HPDE6-E6E7 (cell line): ENCODE data around the gene TMEM196.
"Not testable (repeated sequence)": the region's sequence is repeated elsewhere in the genome, so short reads cannot be mapped to it uniquely, and the experiment has no call there.

Experiments used
- DNase-seq: peaks from one replicate; pipeline ENCODE4 v3.0.0; 2011; ENCODE audit warnings: missing footprints; ENCODE audit errors: extremely low spot score

TMEM196 gene

GRCh38 chr7:19707240-19707639 lies 66.2 kb downstream of the TMEM196 start:
- no peak for DNase-seq

DNA sequence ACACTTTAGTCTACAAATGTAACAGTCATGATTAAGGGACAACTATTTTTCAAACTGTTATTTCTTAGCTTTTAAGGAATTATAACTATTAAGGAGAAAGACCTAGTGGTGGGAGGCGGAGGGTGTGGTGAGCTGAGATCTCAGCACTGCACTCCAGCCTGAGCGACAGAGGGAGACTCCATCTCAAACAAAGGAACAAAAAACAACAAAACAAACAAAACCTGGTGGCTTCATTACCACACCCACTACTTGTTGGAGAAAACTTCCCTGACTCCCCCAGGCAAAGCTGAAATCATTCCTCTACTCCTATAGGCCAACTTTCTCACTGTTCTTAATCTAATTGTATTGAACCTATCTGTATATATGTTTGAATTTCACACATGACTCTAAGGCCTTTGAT lies 67.8 kb downstream of the TMEM196 start:
- no peak for DNase-seq

- DNase-seq = no peak
Measured at GRCh38 chr7:19701471-19701870, 71.9 kb downstream of the TMEM196 start.

DNA sequence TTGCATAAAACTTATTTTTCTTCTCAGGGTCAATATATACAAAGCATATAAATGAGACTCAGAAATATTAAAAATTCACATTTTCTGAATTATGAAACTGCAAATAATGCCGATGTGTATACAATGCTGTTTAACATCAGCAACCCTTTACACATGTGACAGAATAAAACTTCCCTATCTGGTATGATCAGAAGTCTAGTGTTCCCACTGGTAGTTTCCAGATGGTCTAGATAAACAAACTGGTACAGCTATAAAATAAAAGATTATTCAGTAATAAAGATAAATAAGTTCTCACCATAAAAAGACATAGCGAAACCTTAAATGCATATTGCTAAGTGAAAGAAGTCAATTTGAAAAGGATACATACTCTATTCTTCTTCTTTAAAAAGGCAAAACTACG lies 72.5 kb downstream of the TMEM196 start:
- DNase-seq = no peak

- no peak for DNase-seq
Measured at GRCh38 chr7:19698331-19698730, 75.1 kb downstream of the TMEM196 start.

GRCh38 chr7:19696926-19697325 lies 76.5 kb downstream of the TMEM196 start:
- DNase-seq = no peak

- no peak for DNase-seq
Measured at GRCh38 chr7:19692111-19692828, 81.1 kb downstream of the TMEM196 start.

- DNase-seq = no peak
Measured at GRCh38 chr7:19690736-19691135, 82.7 kb downstream of the TMEM196 start.

- not testable (repeated sequence) for DNase-seq
Measured at GRCh38 chr7:19689130-19689529, 84.3 kb downstream of the TMEM196 start.

GRCh38 chr7:19681596-19681995 lies 91.8 kb downstream of the TMEM196 start:
- no peak for DNase-seq

GRCh38 chr7:19677180-19677579 lies 96.2 kb downstream of the TMEM196 start:
- DNase-seq = no peak

DNA sequence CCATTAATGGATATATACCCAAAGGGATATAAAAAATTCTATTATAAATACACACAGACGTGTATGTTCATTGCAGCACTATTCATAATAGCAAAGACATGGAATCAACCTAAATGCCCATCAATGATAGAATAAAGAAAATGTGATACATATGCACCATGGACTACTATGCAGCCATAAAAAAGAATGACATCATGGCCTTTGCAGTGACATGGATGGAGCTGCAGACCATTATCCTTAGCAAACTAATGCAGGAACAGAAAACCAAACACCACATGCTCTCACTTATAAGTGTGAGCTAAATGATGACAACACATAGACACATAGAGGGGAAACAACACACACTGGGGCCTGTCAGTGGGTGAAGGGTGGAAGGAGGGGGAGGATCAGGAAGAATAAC lies 97.6 kb downstream of the TMEM196 start:
- no peak for DNase-seq

GRCh38 chr7:19674266-19674960 lies 99.0 kb downstream of the TMEM196 start:
- DNase-seq = no peak

DNA sequence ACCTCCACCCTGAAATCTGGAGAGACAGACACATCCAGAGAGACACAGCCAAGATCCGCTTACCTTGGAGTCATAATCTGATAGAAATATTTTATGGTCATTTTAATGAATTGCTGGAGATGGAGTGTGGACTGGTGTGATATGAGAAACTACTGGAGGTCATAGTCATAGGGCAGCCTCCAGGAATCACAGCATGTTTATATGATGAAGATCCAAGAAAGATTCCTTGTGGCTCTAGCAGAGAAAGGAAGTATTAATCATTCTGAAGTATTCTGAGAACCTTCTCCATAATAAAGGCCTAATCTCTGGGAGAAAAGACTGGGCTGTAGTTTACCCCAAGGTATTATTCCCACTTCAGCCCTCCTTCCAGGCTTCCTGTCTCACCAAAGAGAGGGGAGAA lies 102.6 kb downstream of the TMEM196 start:
- DNase-seq = no peak
